Prostate gland (tissue), 2 donors: ENCODE data around the gene YY2.

Experiments used
- POLR2A ChIP-seq: fragments of 450-650 bp; IDR thresholded peaks from one replicate; pipeline ENCODE4 v1.6.1; 2016; ENCODE audit warnings: antibody characterized with exemption, mild to moderate bottlenecking
- POLR2AphosphoS5 ChIP-seq: sonication (generic); formaldehyde crosslinking; IDR thresholded peaks from one replicate; pipeline ENCODE4 v1.6.1; 2017; ENCODE audit warnings: antibody characterized with exemption
- TF ChIP-seq, protein P1 (sequence below), 4 experiments: fragments of 200-600 bp in 2 of 4; fragments of 450-650 bp in 2 of 4; sonication (generic) in 2 of 4; IDR thresholded peaks; 1 replicate in 3 of 4; 2 replicates in 1 of 4; pipeline ENCODE4 v1.5.1; 2016 to 2019; ENCODE audit warnings: antibody characterized with exemption in 4 of 4, mild to moderate bottlenecking in 2 of 4, moderate library complexity in 2 of 4

DNA sequence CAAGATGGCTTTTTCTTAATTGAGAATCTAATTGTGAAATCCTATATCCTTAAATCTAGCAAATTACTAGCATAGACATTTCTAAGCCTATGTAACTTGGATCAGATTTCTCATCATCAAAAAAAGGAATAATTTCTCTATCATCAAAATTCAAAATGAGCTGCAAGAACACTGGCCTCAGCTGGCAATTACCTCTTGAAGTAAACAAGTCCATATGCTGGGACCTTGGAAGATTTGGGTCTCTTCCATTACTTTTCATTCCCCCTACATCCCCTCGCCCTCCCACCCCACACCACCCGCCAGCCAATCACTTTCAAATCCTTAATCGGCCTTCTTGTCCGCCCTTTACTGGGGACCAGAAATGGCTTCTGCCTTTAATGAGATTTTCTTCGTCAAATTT is 39.7 kb upstream of the YY2 start:
- TF ChIP-seq, protein P1, sequence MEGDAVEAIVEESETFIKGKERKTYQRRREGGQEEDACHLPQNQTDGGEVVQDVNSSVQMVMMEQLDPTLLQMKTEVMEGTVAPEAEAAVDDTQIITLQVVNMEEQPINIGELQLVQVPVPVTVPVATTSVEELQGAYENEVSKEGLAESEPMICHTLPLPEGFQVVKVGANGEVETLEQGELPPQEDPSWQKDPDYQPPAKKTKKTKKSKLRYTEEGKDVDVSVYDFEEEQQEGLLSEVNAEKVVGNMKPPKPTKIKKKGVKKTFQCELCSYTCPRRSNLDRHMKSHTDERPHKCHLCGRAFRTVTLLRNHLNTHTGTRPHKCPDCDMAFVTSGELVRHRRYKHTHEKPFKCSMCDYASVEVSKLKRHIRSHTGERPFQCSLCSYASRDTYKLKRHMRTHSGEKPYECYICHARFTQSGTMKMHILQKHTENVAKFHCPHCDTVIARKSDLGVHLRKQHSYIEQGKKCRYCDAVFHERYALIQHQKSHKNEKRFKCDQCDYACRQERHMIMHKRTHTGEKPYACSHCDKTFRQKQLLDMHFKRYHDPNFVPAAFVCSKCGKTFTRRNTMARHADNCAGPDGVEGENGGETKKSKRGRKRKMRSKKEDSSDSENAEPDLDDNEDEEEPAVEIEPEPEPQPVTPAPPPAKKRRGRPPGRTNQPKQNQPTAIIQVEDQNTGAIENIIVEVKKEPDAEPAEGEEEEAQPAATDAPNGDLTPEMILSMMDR (IDR thresholded peaks at IDR 0.05) = no peak
- TF ChIP-seq POLR2A (no peak), POLR2AphosphoS5 (no peak)
